ENCODE results near the gene SLC26A8.
"Not testable (repeated sequence)": the region's sequence is repeated elsewhere in the genome, so short reads cannot be mapped to it uniquely, and the experiment has no call there.

The SLC26A8 gene

GRCh38 chr6:35980991-35981645 lies 43.3 kb downstream of the SLC26A8 start:
- POLR2A ChIA-PET: no interaction called here
- no peak for TF ChIP-seq CTCF (IDR thresholded peaks at IDR 0.05; ENCODE audit: insufficient read depth, low read length, missing control alignments)
- DNase-seq (ENCODE audit: low read depth, low spot score): no peak
- CTCF ChIA-PET: no interaction called here
- H3K4me3 ChIP-seq (ENCODE audit: low read depth, low read length): no peak overlapping the region

- H3K4me3 ChIP-seq (ENCODE audit: low read depth, low read length); POLR2A ChIA-PET; DNase-seq (ENCODE audit: low read depth, low spot score): not testable (repeated sequence)
- CTCF ChIA-PET: interaction anchor here (1.5 kb wide), 1 partner anchor 116 kb away, joined by 4 read pairs; no protein-coding TSS in a partner anchor
These were observed 44.3 kb downstream of the SLC26A8 start for GRCh38 chr6:35980126-35980525.

- no peak for DNase-seq (ENCODE audit: low read depth, low spot score)
- CTCF ChIA-PET: interaction anchor here (1.0 kb wide), 1 partner anchor 23 kb away, joined by 4 read pairs; no protein-coding TSS in a partner anchor
- no peak overlapping the region for H3K4me3 ChIP-seq (ENCODE audit: low read depth, low read length)
- no peak for TF ChIP-seq CTCF (IDR thresholded peaks at IDR 0.05; ENCODE audit: insufficient read depth, low read length, missing control alignments)
- POLR2A ChIA-PET: no interaction called here
These were observed 47.1 kb downstream of the SLC26A8 start for GRCh38 chr6:35977308-35977707.

- DNase-seq (ENCODE audit: low read depth, low spot score): no peak
- no peak for TF ChIP-seq CTCF (IDR thresholded peaks at IDR 0.05; ENCODE audit: insufficient read depth, low read length, missing control alignments)
- H3K4me3 ChIP-seq (ENCODE audit: low read depth, low read length): no peak overlapping the region
- POLR2A ChIA-PET: no interaction called here
- CTCF ChIA-PET: no interaction called here
These were observed 50.7 kb downstream of the SLC26A8 start for GRCh38 chr6:35973670-35974222.

- no peak for TF ChIP-seq CTCF (IDR thresholded peaks at IDR 0.05; ENCODE audit: insufficient read depth, low read length, missing control alignments)
- POLR2A ChIA-PET: no interaction called here
- DNase-seq (ENCODE audit: low read depth, low spot score): no peak
- CTCF ChIA-PET: no interaction called here
- no peak overlapping the region for H3K4me3 ChIP-seq (ENCODE audit: low read depth, low read length)
These were observed 51.7 kb downstream of the SLC26A8 start for GRCh38 chr6:35972471-35973367.

GRCh38 chr6:35970181-35970580 lies 54.3 kb downstream of the SLC26A8 start:
- DNase-seq (ENCODE audit: low read depth, low spot score): no peak
- TF ChIP-seq CTCF (IDR thresholded peaks at IDR 0.05; ENCODE audit: insufficient read depth, low read length, missing control alignments): no peak
- CTCF ChIA-PET: interaction anchor here (0.6 kb wide), 1 partner anchor 23 kb away, joined by 3 read pairs; no protein-coding TSS in a partner anchor
- H3K4me3 ChIP-seq (ENCODE audit: low read depth, low read length): no peak overlapping the region
- POLR2A ChIA-PET: interaction anchor here (0.6 kb wide), 1 partner anchor 15 kb away, joined by 3 read pairs; no protein-coding TSS in a partner anchor

All from AG04449 (cell line).